Osteoblast (primary cell): ENCODE data around the gene SELENOO. TPM values are rescaled to one million over a fixed set of nuclear protein-coding genes. Genes with fewer than 3 reads are reported as not detected.
"Not testable (repeated sequence)": the region's sequence is repeated elsewhere in the genome, so short reads cannot be mapped to it uniquely, and the experiment has no call there.

Experiments
- DNase-seq: peaks from one replicate; pipeline ENCODE4 v3.0.0; 2011; ENCODE audit warnings: low spot score, mixed read lengths; ENCODE audit not compliant: insufficient read length; ENCODE audit errors: missing footprints
- H2AFZ ChIP-seq: 2 replicates; pipeline ENCODE4 v1.6.0; 2011; ENCODE audit warnings: mild to moderate bottlenecking, low read length
- H3K27ac ChIP-seq: 2 replicates; pipeline ENCODE4 v1.5.1; 2011; ENCODE audit warnings: mild to moderate bottlenecking, low read depth, low read length, moderate library complexity
- H3K27me3 ChIP-seq: 2 replicates; pipeline ENCODE4 v1.6.0; 2012; ENCODE audit warnings: mild to moderate bottlenecking, control low read depth, inconsistent platforms, low read length, moderate library complexity; ENCODE audit not compliant: insufficient read depth
- H3K36me3 ChIP-seq: 2 replicates; pipeline ENCODE4 v1.5.1; 2011; ENCODE audit warnings: mild to moderate bottlenecking, low read length, control low read depth, moderate library complexity; ENCODE audit not compliant: insufficient read depth
- H3K4me1 ChIP-seq: 2 replicates; pipeline ENCODE4 v1.5.1; 2011; ENCODE audit warnings: mild to moderate bottlenecking, low read length, control low read depth, moderate library complexity; ENCODE audit not compliant: insufficient read depth
- H3K4me2 ChIP-seq: 2 replicates; pipeline ENCODE4 v1.6.0; 2011; ENCODE audit warnings: mild to moderate bottlenecking, low read length; ENCODE audit not compliant: insufficient read depth
- H3K4me3 ChIP-seq: fragments of 200-600 bp; sonication (generic); 3 replicates; pipeline ENCODE4 v1.5.1; 2012; ENCODE audit warnings: mild to moderate bottlenecking, low read length, inconsistent platforms; ENCODE audit not compliant: insufficient read depth
- H3K79me2 ChIP-seq: 2 replicates; pipeline ENCODE4 v1.6.0; 2012; ENCODE audit warnings: mild to moderate bottlenecking, low read length, control low read depth, inconsistent platforms; ENCODE audit not compliant: insufficient read depth
- H3K9me3 ChIP-seq: 2 replicates; pipeline ENCODE4 v1.5.1; 2011; ENCODE audit warnings: low read depth, low read length, control low read depth
- H4K20me1 ChIP-seq: 2 replicates; pipeline ENCODE4 v1.6.0; 2012; ENCODE audit warnings: mild to moderate bottlenecking, low read length, control low read depth; ENCODE audit not compliant: insufficient read depth
- CTCF ChIP-seq: IDR thresholded peaks from 2 replicates; pipeline ENCODE4 v1.5.1; 2011; ENCODE audit warnings: mild to moderate bottlenecking, low read depth, low read length, moderate library complexity; ENCODE audit errors: extremely low read depth
- total RNA-seq: library from RNA; depleted of rRNA; stranded (reverse); fragments of >200 nt; gene quantifications from 2 replicates; pipeline ENCODE4 v1.2.3, GENCODE V29; 2012

Gene SELENOO
- total RNA-seq, 1 donor = 15.6 TPM

- Histone ChIP-seq H3K36me3 (no peaks in the 10 kb centered on the region), H3K4me2 (no peak overlapping the region), H3K9me3 (no peaks in the 10 kb centered on the region), H3K79me2 (no peaks in the 10 kb centered on the region), H2AFZ (no peak overlapping the region), H3K4me3 (no peak overlapping the region), H4K20me1 (no peaks in the 10 kb centered on the region), H3K27me3 (peaks cover 23% of the 10 kb centered on the region), H3K27ac (no peak overlapping the region), H3K4me1 (no peaks in the 10 kb centered on the region)
- DNase-seq = peak; percentile 72
- no peak for TF ChIP-seq CTCF
Observed at GRCh38 chr22:50162391-50162956, 38.3 kb upstream of the SELENOO start.

GRCh38 chr22:50165436-50166123, 35.2 kb upstream of the SELENOO start:
- Histone ChIP-seq H3K4me3 (no peak overlapping the region), H3K27ac (no peak overlapping the region)

GRCh38 chr22:50167689-50168489, 32.9 kb upstream of the SELENOO start:
- Histone ChIP-seq H3K9me3 (no peaks in the 10 kb centered on the region), H3K4me2 (no peak overlapping the region), H3K27me3 (peaks cover 14% of the 10 kb centered on the region), H3K79me2 (no peaks in the 10 kb centered on the region), H2AFZ (no peak overlapping the region), H3K36me3 (no peaks in the 10 kb centered on the region), H3K4me1 (no peaks in the 10 kb centered on the region), H3K4me3 (no peak overlapping the region), H4K20me1 (no peaks in the 10 kb centered on the region), H3K27ac (no peak overlapping the region)
- peak; percentile 44 for DNase-seq
- no peak for TF ChIP-seq CTCF

More at GRCh38 chr22:50165436-50166123, 35.2 kb upstream of the SELENOO start:
- no peak for TF ChIP-seq CTCF
- DNase-seq = peak; percentile 44
- Histone ChIP-seq H2AFZ (no peak overlapping the region), H3K79me2 (no peaks in the 10 kb centered on the region), H3K9me3 (no peaks in the 10 kb centered on the region), H4K20me1 (no peaks in the 10 kb centered on the region), H3K4me2 (no peak overlapping the region), H3K36me3 (no peaks in the 10 kb centered on the region), H3K4me1 (no peaks in the 10 kb centered on the region), H3K27me3 (peaks cover 8% of the 10 kb centered on the region)

DNA sequence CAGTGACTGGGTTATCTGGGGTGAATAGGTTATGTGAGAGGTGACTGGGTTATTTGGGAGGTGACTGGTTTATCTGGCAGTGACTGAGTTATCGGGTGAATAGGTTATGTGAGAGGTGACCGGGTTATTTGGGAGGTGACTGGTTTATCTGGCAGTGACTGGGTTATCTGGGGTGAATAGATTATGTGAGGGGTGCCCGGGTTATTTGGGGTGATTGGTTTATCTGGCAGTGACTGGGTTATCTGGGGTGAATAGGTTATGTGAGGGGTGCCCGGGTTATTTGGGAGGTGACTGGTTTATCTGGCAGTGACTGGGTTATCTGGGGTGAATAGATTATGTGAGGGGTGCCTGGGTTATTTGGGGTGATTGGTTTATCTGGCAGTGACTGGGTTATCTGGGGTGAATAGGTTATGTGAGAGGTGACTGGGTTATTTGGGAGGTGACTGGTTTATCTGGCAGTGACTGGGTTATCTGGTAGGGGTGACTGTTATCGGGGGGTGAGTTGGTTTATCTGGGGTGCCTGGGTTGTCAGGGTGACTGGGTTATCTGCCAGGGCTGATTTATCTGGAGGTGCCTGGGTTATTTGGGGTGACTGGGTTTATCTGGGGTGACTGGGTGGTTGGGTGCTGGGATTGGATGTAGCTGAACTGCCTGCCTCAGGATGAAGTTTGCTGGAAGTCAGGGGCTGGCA, 32.2 kb upstream of the SELENOO start:
- H3K4me3 ChIP-seq, H3K9me3 ChIP-seq, H3K79me2 ChIP-seq, H2AFZ ChIP-seq, H3K4me2 ChIP-seq, H3K36me3 ChIP-seq, H3K27ac ChIP-seq, H3K4me1 ChIP-seq, H4K20me1 ChIP-seq: not testable (repeated sequence)
- peak; percentile 45 for DNase-seq
- H3K27me3 ChIP-seq = peaks cover 14% of the 10 kb centered on the region
